HG02763 (cell line): ENCODE data around the gene PRPF40B.

ENCODE experiments used
- ATAC-seq: cut with Tn5 transposase; IDR thresholded peaks from one replicate; pipeline ENCODE4 v1.9.1; 2021; ENCODE audit warnings: mild to moderate bottlenecking, moderate library complexity; ENCODE audit not compliant: unreplicated experiment

The PRPF40B gene

DNA sequence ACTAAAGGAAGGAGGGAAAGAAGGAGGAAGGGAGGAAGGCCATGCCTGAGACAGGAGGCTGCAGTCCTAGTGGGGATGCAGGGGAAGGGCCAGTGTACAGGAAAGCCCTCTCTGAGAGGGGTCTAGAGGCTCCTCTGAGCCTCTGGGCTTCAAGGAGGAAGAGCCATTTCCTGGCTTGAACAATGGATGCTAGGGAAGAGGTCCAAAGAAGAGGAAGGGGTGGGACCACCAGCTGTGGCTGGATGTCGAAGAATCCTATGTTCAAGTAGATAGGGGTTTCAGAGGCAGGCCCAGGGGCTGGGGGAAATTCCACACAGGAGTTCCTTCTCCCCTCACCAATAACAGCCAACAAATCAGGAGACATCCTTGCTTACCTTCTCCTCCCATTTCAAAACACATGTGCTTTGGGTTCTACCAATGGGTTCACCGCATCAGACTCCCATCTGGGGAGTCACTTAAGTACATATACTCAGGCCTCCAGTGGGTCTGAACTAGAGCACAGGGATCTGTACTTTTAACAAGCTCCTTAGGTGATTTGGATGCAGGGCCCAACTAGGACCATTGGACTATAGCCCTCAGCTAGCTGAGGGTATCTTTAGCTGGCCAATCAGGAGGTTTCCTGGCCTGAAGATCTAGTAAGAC lies 32.4 kb downstream of the PRPF40B start:
- ATAC-seq = no peak

DNA sequence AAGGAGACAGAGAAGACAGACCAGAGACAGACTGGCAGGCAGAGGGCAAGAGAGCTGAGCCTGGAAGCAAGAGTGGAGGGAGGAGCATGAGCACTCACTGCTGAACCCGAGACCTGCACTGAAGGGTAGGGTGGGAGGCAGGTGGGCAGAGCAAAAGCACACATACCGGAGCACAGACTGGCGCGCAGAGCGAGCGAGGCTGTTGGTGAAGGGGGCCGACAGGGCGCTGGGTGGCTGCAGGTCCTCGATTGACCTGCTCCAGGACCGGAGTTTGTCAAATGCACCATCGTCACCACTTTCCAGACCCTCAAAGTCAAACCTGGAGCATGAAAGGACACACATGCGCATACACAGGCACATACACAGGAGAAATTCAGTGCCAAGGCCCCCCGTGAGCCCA lies 34.9 kb downstream of the PRPF40B start:
- ATAC-seq = no peak

GRCh38 chr12:49659753-49660152 lies 36.4 kb downstream of the PRPF40B start:
- ATAC-seq = no peak

- no peak for ATAC-seq
Measured at GRCh38 chr12:49661191-49661590, 37.8 kb downstream of the PRPF40B start.

- ATAC-seq = no peak
Measured at GRCh38 chr12:49661746-49662145, 38.4 kb downstream of the PRPF40B start.

GRCh38 chr12:49662998-49663843 lies 39.9 kb downstream of the PRPF40B start:
- ATAC-seq = peak; percentile 66

GRCh38 chr12:49664167-49664566 lies 40.8 kb downstream of the PRPF40B start:
- ATAC-seq = no peak

DNA sequence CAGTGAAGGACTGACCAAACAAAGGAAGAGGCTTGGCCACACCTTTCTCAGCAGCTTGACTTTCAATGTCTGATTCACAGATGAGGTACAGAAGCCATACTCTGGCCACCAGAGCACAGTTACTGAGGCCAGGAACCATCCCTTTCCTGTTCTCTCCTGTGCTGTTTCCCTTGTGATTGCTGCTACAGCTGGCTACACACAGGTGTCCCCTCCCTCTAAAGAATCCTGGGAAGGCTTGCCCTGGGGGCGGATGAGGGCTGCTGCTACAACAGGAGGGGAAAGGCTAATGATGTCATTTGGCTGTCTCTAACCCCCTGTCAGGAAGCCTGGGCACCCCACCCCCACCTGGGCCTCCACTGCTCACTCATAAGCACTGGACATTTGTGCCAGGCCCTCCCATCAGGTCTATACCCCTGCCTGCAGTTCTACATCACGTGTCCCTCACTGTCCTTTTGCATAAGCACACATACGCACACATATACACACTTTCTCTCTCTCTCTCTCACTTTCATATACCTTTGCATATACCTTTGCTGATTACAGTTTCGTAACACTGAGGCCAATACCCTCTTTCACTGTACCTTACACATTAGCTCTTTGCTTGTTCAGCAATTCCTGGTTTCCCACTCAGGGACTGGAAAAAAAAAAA lies 41.4 kb downstream of the PRPF40B start:
- no peak for ATAC-seq

DNA sequence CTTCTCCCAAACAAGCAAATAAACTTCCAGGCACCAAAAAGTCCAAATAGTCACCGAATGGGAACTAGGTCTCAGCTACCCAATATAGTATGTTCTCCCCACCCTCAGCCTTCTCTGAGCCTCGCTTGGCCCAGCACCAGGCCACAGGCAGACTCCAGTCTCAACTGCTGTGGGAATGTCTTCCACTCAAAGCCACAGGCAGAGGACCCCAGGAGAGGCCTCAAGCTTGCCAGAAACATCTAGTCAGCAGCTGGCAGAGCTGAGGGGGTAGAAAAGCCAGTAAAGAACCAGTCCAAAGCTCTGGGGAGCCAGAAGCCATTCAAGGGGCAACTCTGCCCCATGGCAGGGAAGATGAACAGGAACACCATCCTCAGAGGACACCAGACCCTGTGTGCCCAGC lies 42.0 kb downstream of the PRPF40B start:
- no peak for ATAC-seq

DNA sequence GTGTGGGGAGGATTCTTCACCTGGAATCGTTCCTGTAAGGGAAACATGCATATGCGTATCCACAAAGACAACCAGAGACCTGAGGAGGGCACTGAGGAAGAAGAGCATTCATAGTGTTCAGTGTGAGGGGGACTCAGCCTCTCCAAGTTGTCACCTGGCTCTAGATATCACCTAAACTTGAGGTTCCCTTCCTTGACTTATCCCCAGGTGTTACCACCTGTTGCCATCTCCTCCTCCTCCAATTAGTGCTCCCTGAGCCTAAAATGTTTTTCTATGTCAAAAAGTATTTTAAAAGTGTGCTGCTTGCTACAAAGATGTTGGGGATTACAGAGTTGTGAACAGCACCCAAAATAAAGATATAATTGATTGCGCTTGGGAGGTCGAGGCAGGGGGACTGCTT lies 42.8 kb downstream of the PRPF40B start:
- ATAC-seq = no peak

- ATAC-seq = no peak
Measured at GRCh38 chr12:49667325-49668090, 44.1 kb downstream of the PRPF40B start.

DNA sequence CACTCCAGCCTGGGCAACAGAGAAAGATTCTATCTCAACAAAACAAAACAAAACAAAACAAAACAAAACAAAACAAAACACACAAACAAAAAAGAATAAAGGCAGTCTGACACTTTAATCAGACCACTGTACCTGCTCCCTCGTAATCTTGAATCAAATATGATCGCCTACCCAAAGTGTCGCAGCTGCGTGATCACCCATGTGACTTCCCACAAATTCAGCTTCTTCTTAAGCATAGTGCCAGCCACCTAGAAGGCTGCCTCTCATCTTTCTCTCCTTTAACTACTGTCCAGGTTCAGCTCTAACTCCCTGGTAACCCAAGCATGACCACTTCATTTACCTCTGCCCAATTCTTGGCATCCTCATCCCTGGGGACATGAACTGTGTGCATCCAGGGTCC lies 46.4 kb downstream of the PRPF40B start:
- no peak for ATAC-seq

GRCh38 chr12:49671031-49671765 lies 47.8 kb downstream of the PRPF40B start:
- ATAC-seq = no peak

- ATAC-seq = no peak
Measured at GRCh38 chr12:49672301-49673217, 49.2 kb downstream of the PRPF40B start.

- no peak for ATAC-seq
Measured at GRCh38 chr12:49673446-49674317, 50.3 kb downstream of the PRPF40B start.

- ATAC-seq = no peak
Measured at GRCh38 chr12:49674318-49674981, 51.1 kb downstream of the PRPF40B start.

GRCh38 chr12:49675137-49675536 lies 51.8 kb downstream of the PRPF40B start:
- no peak for ATAC-seq

DNA sequence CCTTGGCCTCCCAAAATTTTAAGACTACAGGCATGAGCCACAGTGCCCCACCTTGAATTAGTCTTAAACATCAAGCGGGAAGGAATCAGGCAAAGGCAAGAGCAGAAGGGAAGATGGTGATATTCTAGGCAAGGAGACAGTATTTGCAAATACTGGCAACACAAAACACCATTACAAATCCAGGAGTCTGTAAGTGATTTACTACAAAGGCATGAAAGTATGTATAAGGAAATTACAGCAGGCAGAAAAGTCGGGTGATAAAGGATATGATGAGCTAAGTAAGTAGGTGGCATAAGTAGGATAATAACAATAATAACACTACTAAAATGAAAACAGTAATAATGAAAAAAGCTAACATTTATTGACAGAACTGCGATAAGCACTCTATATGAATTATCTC lies 55.4 kb downstream of the PRPF40B start:
- no peak for ATAC-seq
